HL-60/S4 (cell line): Measurements from ENCODE around the gene MAGI2.

Experiments used
- in situ Hi-C: fragments of 300-500 bp; cut with MboI; formaldehyde crosslinking; loops from 2 replicates; pipeline ENCODE4 v1.14.3; 2022; ENCODE audit warnings: low sequenced_read_pairs

The MAGI2 gene

DNA sequence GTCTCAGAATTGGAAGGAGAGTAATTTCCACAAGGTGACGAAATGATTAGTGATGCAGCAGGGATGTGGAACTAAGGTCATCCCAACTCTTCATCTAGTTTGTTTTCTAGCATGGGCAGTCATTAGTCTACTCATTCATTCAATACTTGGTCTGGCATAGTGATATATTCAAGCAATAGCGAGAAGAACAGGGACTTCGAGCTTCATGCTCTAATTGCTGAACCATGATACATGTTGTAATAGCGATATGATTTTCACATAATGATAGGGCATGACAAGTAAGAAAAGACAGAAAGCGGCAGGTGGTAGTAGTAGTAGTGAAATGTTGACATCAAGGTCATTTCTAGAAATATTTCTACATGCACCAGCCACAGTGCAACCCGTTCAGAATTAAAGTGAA is 1002.8 kb downstream of the MAGI2 start:
- in situ Hi-C loops: no loop called here

DNA sequence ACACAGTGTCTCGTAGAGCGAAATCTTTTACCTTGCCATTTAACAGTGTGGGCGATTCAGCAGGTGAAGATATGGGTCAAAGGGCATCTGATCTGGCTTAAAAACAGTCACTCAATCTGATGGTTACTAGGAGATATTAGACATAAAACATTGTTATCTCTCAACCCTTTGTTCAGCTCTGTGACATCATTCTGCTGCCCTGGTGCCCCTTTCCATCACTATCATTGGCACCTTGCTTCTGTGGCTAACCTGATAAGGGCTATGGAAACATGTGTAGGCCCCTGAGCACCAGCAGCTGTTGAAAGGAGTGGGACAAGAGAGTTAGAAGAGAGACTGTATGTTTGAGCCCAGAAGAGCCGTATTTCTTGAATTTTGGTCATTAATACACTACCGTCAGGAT is 1004.6 kb downstream of the MAGI2 start:
- in situ Hi-C loops: no loop called here

DNA sequence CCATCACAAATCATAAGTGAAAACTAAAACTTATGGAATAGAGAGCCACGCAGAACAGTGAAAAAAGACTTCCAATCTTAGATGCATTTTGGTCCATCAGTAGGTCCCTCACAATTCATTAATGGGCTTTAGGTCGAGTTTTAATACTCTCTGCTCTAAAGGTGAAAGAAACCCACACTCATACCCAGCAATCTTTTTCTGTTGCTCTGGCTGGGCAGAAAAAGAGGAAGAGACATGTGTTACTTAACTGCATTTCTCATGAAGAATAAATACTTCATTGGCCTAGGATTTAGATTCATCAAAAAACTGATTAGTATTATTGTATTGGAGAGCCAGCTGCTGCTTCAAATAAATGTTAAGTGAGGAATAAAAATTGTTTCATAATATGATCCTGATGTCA is 1009.2 kb downstream of the MAGI2 start:
- in situ Hi-C loops: no loop called here

DNA sequence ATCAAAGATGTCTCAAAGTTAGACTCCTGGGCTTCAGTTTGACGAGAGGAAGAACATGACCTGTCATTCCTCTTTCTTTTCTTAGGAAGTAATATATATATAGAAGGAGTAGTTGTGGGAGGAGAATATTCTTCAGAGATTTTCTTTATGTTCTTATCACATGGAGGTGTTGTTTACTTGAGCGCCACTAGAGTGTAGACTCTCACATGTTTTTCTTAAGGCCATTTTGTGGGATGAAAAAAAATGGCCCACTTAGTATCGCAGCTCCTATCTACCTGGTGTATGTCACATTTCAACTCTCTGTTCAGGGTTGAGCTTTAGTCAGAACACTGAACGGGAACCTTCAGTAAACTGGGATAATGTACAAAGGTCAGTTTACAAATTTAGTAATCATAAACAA is 1009.7 kb downstream of the MAGI2 start:
- in situ Hi-C loops: no loop called here

DNA sequence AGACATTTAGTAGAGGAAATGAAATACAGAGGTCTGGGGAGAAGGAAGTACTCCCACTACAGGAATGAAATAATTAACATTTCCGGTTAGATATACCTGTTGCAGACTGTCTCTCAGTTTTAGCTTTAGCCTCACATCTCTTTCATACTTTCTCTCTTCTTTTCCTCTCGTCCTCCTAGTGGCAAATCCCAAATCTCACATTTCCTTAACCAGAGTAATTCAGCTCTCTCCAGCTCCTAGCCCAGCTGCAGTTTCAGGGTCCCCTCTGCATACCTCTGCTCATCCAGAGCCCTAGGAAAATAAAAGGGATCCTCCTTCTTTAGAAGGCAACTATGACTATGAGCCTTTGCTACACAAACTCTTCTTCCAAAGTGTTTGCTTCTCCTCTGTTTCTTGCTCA is 1011.7 kb downstream of the MAGI2 start:
- in situ Hi-C loops: no loop called here

DNA sequence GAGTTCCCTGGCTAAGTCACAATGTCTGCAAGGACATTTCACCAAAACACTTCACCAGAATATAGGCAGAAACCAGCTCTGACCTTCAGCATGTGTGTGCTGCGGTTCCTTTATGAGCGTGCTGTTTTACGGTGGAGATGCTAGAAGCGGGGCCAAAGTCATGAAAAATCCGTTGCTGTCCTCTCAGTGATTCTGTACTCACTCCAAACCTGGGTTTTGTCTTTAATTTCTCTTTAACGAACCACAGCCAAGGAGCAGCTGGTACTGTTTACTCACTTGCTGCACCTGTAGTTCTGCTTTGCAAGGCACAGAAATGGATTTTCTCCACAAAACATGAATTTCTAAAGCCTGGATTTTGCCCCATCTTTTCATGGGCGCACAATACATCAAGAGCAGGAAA is 1015.0 kb downstream of the MAGI2 start:
- in situ Hi-C loops: no loop called here

DNA sequence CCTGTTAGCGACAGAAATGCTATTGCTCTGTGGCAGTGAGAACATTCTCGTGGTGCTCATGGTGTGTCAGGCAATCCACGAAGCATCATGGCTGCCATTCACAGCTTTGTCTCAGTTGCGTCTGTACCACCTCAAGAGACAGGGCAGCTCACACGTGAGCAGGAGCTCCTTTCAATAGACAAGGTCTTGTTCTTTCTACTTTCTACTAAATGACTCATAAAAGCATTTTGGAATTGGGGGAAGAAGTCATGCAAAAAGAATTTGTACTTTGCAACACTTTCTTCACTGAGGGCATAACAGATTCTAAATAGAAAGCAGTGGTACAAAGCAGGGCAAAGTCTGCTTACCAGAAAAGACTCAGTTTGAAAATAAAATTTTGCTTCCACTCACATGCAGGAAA is 1016.3 kb downstream of the MAGI2 start:
- in situ Hi-C loops: no loop called here

DNA sequence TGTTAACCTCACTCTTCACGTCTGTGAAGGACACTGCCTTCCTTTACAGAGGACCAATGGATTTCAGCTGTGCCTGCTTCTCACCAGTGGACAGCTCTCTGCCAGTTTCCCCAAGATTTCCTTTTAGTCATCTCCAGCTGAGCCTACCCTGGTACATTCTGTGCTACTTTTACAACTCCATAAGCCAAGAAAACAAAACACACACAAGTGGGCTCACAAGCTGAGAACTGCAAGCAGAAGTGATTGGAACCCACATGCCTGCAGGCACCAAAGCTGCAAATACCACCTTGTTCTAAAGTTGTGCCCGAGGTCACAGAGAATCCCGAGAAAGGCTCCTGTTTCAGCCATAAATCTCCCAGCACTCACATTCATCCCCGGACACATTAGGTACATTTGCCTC is 1018.1 kb downstream of the MAGI2 start:
- in situ Hi-C loops: no loop called here

DNA sequence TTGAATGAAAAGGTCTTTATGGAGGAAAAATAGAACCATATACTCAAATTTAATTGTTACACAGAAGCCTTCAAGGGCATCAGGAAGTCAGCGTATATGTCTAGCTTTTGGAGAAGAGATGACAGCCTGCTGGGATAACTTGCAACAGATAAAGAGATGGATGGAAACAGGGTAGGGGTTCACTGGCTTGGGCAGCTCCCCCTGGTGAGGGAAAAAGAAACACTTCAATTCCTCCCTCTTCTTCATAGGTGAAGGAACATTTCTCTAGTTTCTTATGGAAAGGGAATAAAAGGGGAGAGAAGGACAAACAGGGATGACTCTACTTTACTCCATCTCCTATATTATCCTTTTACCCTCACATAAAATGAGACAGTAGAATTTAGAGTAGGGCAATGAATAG is 1019.2 kb downstream of the MAGI2 start:
- in situ Hi-C loops: no loop called here

DNA sequence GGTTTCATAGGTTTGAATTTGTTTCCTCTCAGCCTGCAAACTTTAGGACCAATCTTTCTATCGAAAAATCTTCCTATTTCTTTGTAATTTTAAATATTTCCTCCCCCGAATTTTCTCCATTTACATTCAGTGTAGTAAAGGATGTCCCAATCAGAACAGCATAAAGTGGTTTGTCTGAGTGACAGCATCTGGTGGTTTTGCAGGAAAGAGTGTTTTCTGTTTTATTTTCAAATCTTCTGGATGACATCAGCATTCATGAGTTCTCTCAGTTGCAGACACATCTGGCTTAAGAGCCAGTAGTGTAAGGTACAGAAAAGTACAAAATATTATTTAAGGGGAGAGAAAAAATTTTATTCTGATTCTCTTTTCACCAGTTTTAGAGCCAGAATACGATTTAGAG is 1020.0 kb downstream of the MAGI2 start:
- in situ Hi-C loops: no loop called here

DNA sequence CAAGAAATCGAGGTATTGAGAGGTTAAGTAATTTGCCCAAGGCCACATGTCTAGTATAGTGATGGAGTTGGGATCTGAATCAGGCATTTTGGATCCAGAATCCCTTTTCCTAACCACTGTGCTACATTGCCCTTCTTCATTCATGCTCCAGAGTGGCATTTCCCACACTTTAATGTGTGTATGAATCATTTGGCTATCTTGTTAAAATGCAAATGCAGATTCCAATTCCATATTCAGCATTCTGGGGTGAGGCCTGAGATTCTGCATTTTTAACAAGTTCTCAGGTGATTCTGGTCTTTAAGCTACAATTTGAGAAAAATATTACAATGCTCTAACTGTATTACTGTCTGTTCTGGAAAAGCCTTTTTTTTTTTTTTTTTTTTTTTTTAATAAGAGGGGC is 1023.6 kb downstream of the MAGI2 start:
- in situ Hi-C loops: no loop called here

DNA sequence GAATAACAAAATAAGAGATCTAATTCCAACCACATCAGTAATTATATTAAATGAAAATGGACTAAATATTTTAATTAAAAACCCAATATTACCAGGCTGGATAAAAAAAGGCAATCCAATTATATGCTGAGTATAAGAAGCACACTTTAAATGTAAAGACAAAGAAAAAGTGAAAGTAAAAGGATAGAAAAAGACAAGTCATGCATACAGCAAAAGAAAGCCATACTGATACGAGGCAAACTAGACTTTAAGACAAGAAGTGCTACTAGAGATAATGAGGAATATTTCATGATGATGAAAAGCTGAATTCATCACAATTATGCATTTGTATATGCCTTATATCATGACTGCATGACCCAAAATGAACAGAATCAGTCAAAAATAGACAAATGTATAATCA is 1026.3 kb downstream of the MAGI2 start:
- in situ Hi-C loops: no loop called here

DNA sequence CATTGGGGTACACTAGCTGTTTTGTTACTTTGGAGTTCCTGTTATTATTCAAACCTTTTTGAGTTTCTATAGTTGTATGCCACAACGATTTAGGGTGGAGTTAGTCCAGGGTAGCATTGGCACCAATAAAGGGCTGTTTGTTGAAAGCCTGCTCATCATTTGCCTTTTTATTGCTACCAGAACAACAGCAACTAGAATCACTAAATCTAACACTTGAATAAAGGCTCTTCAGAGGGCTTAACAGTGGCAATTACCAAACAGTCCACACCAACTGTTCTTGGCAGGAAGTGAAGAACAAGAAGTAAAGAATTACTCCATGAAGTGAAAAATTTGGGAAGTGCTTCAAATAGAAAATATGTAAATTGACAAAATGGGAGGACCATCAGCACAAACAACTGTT is 1033.5 kb downstream of the MAGI2 start:
- in situ Hi-C loops: no loop called here

DNA sequence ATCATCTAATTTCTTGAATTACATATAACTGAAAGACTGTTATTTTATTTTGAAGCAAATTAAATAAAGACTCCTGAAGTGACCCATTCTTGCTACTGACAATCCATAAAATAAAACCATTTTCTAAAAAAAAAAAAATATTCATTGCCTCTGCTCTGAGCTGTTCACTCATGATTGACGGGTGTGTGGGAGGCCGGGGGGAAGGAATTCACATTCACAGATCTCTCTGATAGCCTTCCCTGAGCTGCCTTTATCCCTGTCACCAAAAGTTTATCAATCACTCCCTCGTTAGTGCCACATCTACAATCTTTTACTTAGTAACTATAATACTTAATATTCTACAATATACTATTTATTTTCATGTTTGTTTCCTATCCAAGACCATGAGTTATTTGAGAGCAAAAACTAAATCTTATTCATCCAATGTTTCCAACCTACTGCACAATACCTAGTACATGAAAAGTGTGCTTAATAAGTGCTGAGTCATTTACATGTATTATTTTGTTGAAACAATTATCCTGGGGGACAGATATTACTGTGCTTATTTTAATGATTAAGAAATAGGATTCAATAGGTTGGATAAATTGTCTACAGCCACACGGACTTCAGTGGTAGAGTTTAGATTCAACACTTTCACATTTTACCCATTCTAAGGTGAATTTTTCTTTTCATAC is 1036.2 kb downstream of the MAGI2 start:
- in situ Hi-C loops: no loop called here

DNA sequence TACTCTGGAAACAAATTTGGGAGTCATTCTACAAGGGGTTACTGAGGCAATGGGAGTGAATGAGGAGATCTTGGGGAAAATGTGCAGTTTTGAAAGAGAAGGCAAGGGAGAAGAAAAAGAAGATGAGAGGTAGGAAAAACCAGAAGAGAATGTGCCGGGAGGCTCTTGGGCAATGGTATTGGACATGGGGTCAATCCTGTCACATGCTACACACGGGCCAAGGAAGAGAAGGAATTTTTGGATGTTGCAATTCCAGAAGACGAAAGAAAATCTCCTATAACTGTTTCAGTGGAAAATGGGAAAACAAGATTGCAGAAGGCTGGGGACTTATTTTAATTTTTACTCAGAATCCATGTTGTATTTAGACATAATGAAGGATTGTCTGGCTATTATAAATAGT is 1039.9 kb downstream of the MAGI2 start:
- in situ Hi-C loops: no loop called here

DNA sequence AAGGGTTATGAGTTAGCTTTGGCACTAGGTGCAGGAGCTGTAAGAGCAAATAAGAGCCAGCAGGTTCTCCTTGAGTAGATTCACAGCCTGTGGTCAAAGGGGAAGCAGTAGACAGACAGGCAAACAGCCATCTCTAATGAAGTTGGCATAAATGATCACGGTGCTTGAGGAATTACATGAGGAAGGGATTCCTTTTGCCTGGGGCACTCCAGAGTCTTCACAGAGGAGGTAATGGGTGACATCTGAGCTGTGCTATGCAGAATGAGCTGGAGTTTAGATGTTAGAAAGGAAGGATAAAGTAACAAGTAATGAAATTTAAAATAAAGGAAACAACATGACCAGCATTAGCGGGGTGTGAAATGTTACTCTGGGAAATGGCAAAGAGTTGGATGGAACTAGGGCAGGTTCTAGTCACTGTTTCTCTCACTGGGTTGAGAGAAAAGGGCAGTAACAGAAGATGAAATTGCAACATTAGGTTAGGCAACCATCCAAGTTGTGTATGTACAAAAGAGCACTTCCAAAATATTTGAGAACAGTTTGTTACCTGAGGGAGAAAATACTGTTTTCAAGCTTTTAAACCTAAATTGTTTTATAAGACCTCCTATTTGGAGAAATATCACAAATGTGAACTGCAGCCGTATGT is 1041.1 kb downstream of the MAGI2 start:
- in situ Hi-C loops: no loop called here

DNA sequence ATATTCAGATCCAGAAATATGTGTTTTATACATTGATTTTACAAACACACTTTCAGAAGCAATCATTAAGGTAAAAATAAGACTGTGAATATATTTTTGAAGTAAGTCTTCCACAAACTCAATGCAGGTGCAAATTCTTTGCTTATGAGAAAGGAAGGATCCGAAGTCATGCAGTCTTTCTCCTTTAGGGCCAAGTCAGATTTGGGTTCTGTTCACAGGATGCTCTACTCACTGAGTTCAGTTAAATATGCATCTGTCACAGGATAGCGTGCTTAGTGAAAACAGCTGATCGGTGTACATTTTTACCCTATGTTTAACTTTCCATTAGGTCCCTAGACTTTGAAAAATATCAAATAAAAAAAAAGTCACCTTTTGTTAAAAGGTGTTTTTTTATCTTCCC is 1046.4 kb downstream of the MAGI2 start:
- in situ Hi-C loops: no loop called here

DNA sequence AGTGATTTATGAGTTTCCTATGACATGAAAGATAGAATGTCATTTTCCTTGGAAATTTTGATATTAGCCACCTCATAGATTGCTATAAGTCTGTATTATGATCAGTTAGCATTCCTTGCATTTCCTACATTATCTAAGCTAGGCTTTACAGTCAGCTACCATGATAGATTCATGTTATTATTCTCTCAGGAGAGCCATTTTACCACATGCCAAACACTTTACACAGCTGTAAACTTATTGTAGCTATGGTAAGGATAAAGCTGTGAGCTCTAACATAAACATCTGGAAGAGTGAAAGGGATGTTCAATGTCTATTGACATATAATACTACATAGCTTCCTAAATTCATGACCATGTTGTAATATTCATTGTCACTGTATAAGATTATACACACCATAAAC is 1046.9 kb downstream of the MAGI2 start:
- in situ Hi-C loops: no loop called here

DNA sequence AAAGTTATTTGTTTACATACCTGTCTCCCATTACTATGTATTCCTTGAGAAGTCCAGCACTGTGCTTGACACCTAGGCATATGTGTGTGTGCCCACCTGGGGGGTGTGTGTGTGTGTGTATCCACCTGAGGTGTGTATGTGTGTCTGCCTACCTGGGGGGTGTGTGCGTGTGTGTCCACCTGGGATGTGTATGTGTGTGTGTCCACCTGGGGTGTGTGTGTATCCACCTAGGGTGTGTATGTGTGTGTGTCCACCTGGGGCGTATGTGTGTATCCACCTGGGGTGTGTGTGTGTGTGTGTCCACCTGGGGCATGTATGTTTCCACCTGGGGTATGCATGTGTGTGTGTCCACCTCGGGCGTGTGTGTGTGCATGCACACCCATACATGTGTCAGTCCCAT is 1051.4 kb downstream of the MAGI2 start:
- in situ Hi-C loops: no loop called here

DNA sequence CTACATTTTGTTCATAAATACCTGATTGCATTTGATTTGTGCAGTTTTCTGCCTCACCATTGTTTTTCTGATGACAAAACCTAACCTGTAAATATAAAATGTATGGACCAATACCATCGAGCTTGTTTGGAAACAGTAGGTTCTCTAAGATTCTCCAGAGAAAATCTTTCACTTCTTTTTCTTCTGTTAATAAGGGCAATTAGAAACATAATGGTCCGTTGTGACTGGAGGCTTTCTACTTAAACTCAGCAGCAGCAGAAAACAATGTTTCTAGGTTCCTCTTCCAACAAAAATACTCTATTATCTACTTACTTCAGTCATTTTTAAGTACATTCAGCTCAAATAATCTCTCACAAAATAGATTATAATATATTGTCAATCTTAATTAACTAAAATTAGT is 1053.4 kb downstream of the MAGI2 start:
- in situ Hi-C loops: no loop called here

DNA sequence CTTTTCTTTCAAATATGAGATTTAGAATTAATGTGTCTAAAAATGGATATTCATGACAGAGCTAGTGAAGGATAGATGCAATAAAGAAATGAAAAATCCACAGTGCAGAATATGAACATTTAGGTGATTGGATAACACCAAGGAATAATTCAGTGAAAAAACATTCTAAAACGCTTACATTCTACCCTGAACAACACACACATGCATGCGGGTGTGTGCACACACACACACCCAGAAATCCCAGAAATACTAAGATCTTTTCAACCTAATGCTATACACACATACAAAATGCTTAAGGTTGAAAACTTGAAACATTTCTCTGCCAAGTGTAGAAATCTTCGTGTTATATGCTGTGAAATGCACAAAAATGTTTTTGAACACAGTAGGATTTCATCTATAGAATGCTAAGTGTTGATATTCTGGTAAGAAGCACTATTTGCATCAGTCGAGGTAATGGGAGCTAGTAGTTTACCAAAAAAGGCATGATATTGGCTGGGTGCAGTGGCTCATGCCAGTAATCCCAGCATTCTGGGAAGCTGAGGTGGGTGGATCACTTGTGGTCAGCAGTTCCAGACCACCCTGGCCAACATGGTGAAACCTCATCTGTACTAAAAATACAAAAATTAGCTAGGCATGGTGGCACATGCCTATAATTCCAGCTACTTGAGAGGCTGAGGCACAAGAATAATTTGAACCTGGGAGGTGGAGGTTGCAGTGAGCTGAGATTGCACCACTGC is 1054.3 kb downstream of the MAGI2 start:
- in situ Hi-C loops: no loop called here

DNA sequence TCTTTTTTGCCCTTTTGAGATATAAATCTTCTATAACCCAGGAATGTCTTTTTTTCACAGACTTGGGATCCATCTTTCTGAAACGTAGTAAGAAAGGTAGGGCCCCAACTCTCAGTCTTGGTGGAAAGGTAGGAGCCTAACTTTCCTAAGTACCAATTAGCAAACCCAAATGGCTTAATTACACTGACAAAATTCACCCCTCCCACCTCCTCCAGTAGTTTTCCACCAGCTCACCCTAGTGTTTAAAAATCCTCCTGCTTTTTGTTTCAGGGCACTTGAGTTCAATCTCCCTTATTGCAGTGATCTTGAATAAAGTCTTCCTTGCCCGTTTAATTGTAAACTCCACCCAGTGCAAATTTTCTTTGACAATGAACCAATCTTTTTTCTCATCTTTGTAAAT is 1054.9 kb downstream of the MAGI2 start:
- in situ Hi-C loops: no loop called here
